Muscle layer of duodenum (tissue), 2 donors: Measurements from ENCODE around the gene CTDP1.
"Not testable (repeated sequence)": the region's sequence is repeated elsewhere in the genome, so short reads cannot be mapped to it uniquely, and the experiment has no call there.

Experiments used
- H3K27ac ChIP-seq: one replicate; pipeline ENCODE4 v1.7.0; 2013; ENCODE audit warnings: mild to moderate bottlenecking, low read length
- H3K27me3 ChIP-seq: one replicate; pipeline ENCODE4 v1.7.0; 2013; ENCODE audit warnings: low read depth, mild to moderate bottlenecking, control low read depth, low read length
- H3K36me3 ChIP-seq, 2 donors: one replicate each; pipeline ENCODE4 v1.7.0; 2013; ENCODE audit warnings: low read length in 2 of 2, control low read depth in 1 of 2, mild to moderate bottlenecking in 1 of 2; ENCODE audit not compliant: insufficient read depth in 2 of 2, control insufficient read depth in 1 of 2
- H3K4me1 ChIP-seq, 2 donors: one replicate each; pipeline ENCODE4 v1.7.0; 2013; ENCODE audit warnings: low read length in 2 of 2, mild to moderate bottlenecking in 2 of 2, control low read depth in 1 of 2, moderate library complexity in 1 of 2; ENCODE audit not compliant: insufficient read depth in 2 of 2, control insufficient read depth in 1 of 2
- H3K4me3 ChIP-seq, 2 donors: one replicate each; pipeline ENCODE4 v1.7.0; 2013; ENCODE audit warnings: low read length in 2 of 2, low read depth in 1 of 2, mild to moderate bottlenecking in 1 of 2
- H3K9me3 ChIP-seq, 2 donors: one replicate each; pipeline ENCODE4 v1.7.0; 2013; ENCODE audit warnings: low read length in 2 of 2, control low read depth in 1 of 2, mild to moderate bottlenecking in 1 of 2; ENCODE audit not compliant: control insufficient read depth in 1 of 2
- donor health status: healthy.

The CTDP1 gene

GRCh38 chr18:79739440-79739778, 59.8 kb downstream of the CTDP1 start:
- Histone ChIP-seq H3K27ac (no peak overlapping the region), H3K27me3 (no peaks in the 10 kb centered on the region), H3K36me3 (peaks cover 24 to 72% of the 10 kb centered on the region in 2 donors), H3K4me3 (no peak overlapping the region), H3K4me1 (no peaks in the 10 kb centered on the region), H3K9me3 (no peaks in the 10 kb centered on the region)

- H3K4me3 ChIP-seq, H3K9me3 ChIP-seq, H3K27me3 ChIP-seq, H3K4me1 ChIP-seq, H3K27ac ChIP-seq: not testable (repeated sequence)
- peaks cover 24 to 67% of the 10 kb centered on the region in 2 donors for H3K36me3 ChIP-seq
Measured at GRCh38 chr18:79740047-79740446, 60.4 kb downstream of the CTDP1 start.

- no peak overlapping the region for H3K27ac ChIP-seq
- H3K4me3 ChIP-seq: no peak overlapping the region
- no peaks in the 10 kb centered on the region for H3K27me3 ChIP-seq
- H3K9me3 ChIP-seq: no peaks in the 10 kb centered on the region
- no peaks in the 10 kb centered on the region for H3K4me1 ChIP-seq
- peaks cover 24 to 60% of the 10 kb centered on the region in 2 donors for H3K36me3 ChIP-seq
Measured at GRCh38 chr18:79740521-79741361, 61.1 kb downstream of the CTDP1 start.

- Histone ChIP-seq H3K9me3 (no peaks in the 10 kb centered on the region), H3K27me3 (no peaks in the 10 kb centered on the region), H3K4me3 (no peak overlapping the region), H3K36me3 (peaks cover 20 to 54% of the 10 kb centered on the region in 2 donors), H3K27ac (no peak overlapping the region), H3K4me1 (no peaks in the 10 kb centered on the region)
Measured at GRCh38 chr18:79741362-79741700, 61.7 kb downstream of the CTDP1 start.

- Histone ChIP-seq H3K27ac (no peak overlapping the region), H3K36me3 (peaks cover 13 to 54% of the 10 kb centered on the region in 2 donors), H3K4me3 (no peak overlapping the region), H3K27me3 (no peaks in the 10 kb centered on the region), H3K4me1 (no peaks in the 10 kb centered on the region), H3K9me3 (no peaks in the 10 kb centered on the region)
Measured at GRCh38 chr18:79742076-79742475, 62.5 kb downstream of the CTDP1 start.

GRCh38 chr18:79744625-79745024, 65.0 kb downstream of the CTDP1 start:
- Histone ChIP-seq H3K4me1 (no peaks in the 10 kb centered on the region), H3K36me3 (peaks cover 6 to 57% of the 10 kb centered on the region in 2 donors), H3K4me3 (no peak overlapping the region), H3K27ac (no peak overlapping the region), H3K27me3 (no peaks in the 10 kb centered on the region), H3K9me3 (no peaks in the 10 kb centered on the region)

- Histone ChIP-seq H3K4me1 (no peaks in the 10 kb centered on the region), H3K9me3 (no peaks in the 10 kb centered on the region), H3K27me3 (no peaks in the 10 kb centered on the region), H3K4me3 (no peak overlapping the region), H3K27ac (no peak overlapping the region), H3K36me3 (peaks cover 2 to 42% of the 10 kb centered on the region in 2 donors)
Measured at GRCh38 chr18:79746730-79747129, 67.1 kb downstream of the CTDP1 start.

- Histone ChIP-seq H3K36me3 (peaks cover 0 to 38% of the 10 kb centered on the region in 2 donors), H3K27me3 (no peaks in the 10 kb centered on the region), H3K4me1 (no peaks in the 10 kb centered on the region), H3K27ac (no peak overlapping the region), H3K9me3 (no peaks in the 10 kb centered on the region), H3K4me3 (no peak overlapping the region)
Measured at GRCh38 chr18:79747156-79747845, 67.7 kb downstream of the CTDP1 start.

GRCh38 chr18:79748321-79749180, 68.9 kb downstream of the CTDP1 start:
- H3K9me3 ChIP-seq: no peaks in the 10 kb centered on the region
- peaks cover 0 to 32% of the 10 kb centered on the region in 2 donors for H3K36me3 ChIP-seq
- H3K4me3 ChIP-seq: no peak overlapping the region
- H3K27me3 ChIP-seq: no peaks in the 10 kb centered on the region
- no peaks in the 10 kb centered on the region for H3K4me1 ChIP-seq
- no peak overlapping the region for H3K27ac ChIP-seq

- Histone ChIP-seq H3K27ac (no peak overlapping the region), H3K4me3 (no peak overlapping the region)
Measured at GRCh38 chr18:79749251-79750191, 69.9 kb downstream of the CTDP1 start.

More at GRCh38 chr18:79749251-79750191, 69.9 kb downstream of the CTDP1 start:
- Histone ChIP-seq H3K9me3 (no peaks in the 10 kb centered on the region), H3K4me1 (no peaks in the 10 kb centered on the region), H3K36me3 (peaks cover 10 to 39% of the 10 kb centered on the region in 2 donors), H3K27me3 (no peaks in the 10 kb centered on the region)
